IMR-90 (cell line): ENCODE results near the gene UGT2B7. TPM values are rescaled to one million over a fixed set of nuclear protein-coding genes. Genes with fewer than 3 reads are reported as not detected.

Source experiments
- ATAC-seq: fragments of 200-7000 bp; cut with Tn5 transposase; 2 replicates; pipeline ENCODE4 v1.9.1; 2020; ENCODE audit warnings: low read depth, mild to moderate bottlenecking, moderate library complexity
- BruUV-seq: library from RNA; stranded (reverse); fragments of 400-500 nt; replicated peaks from 2 replicates; lab custom pipeline; 2021; lab: Mats Ljungman, UMichigan
- CTCF ChIA-PET: fragments of 300-600 bp; formaldehyde crosslinking; extraction: SDS; loops from one replicate; lab custom pipeline; 2021; ENCODE audit warnings: antibody characterized with exemption; lab: Yijun Ruan, JAX
- POLR2A ChIA-PET: fragments of 300-600 bp; sonication (Branson Sonifier 250); formaldehyde crosslinking; loops from one replicate; lab custom pipeline; 2022; ENCODE audit warnings: antibody characterized with exemption; ENCODE audit not compliant: unreplicated experiment; lab: Charles Lee
- DNase-seq: peaks from one replicate; pipeline ENCODE4 v3.0.0; 2013
- H2AFZ ChIP-seq: replicated peaks from 2 replicates; pipeline ENCODE3; 2013; ENCODE audit warnings: low read length, mild to moderate bottlenecking; ENCODE audit not compliant: poor library complexity
- H2AK5ac ChIP-seq: 2 replicates; pipeline ENCODE4 v1.6.1; 2013; ENCODE audit warnings: low read depth, low read length, inconsistent platforms
- H2AK9ac ChIP-seq: replicated peaks from 2 replicates; pipeline ENCODE3; 2013; ENCODE audit warnings: mild to moderate bottlenecking, low read depth, low read length, moderate library complexity; ENCODE audit not compliant: poor library complexity
- H2BK120ac ChIP-seq: 2 replicates; pipeline ENCODE4 v1.6.1; 2013; ENCODE audit warnings: low read depth, low read length, inconsistent platforms
- H2BK15ac ChIP-seq: 3 replicates; pipeline ENCODE4 v1.6.1; 2013; ENCODE audit warnings: low read depth, low read length, inconsistent platforms
- H2BK20ac ChIP-seq: 2 replicates; pipeline ENCODE4 v1.6.1; 2013; ENCODE audit warnings: low read depth, mild to moderate bottlenecking, inconsistent platforms, low read length, moderate library complexity
- H2BK5ac ChIP-seq: 2 replicates; pipeline ENCODE4 v1.6.1; 2013; ENCODE audit warnings: mild to moderate bottlenecking, low read depth, low read length, inconsistent platforms; ENCODE audit not compliant: poor library complexity, severe bottlenecking
- H3K14ac ChIP-seq: replicated peaks from 2 replicates; pipeline ENCODE4 v1.6.1; 2013; ENCODE audit warnings: low read depth, low read length, inconsistent platforms
- H3K18ac ChIP-seq: 2 replicates; pipeline ENCODE4 v1.6.1; 2013; ENCODE audit warnings: low read depth, low read length, control low read depth
- H3K23ac ChIP-seq: 2 replicates; pipeline ENCODE4 v1.6.1; 2013; ENCODE audit warnings: low read depth, low read length, inconsistent platforms
- H3K27ac ChIP-seq: 2 replicates; pipeline ENCODE4 v1.5.1; 2013; ENCODE audit warnings: mild to moderate bottlenecking, control low read depth, low read length; ENCODE audit not compliant: insufficient read depth
- H3K27me3 ChIP-seq: 2 replicates; pipeline ENCODE4 v1.6.1; 2013; ENCODE audit warnings: low read length; ENCODE audit not compliant: control insufficient read depth, insufficient read depth
- H3K36me3 ChIP-seq: 2 replicates; pipeline ENCODE4 v1.6.1; 2013; ENCODE audit warnings: low read length, mixed read lengths; ENCODE audit not compliant: control insufficient read depth, insufficient read depth
- H3K4ac ChIP-seq: 2 replicates; pipeline ENCODE4 v1.6.1; 2013; ENCODE audit warnings: low read depth, low read length, inconsistent platforms
- H3K4me1 ChIP-seq: 2 replicates; pipeline ENCODE4 v1.6.1; 2013; ENCODE audit warnings: low read length, mixed read lengths; ENCODE audit not compliant: control insufficient read depth, insufficient read depth
- H3K4me2 ChIP-seq: 2 replicates; pipeline ENCODE4 v1.6.1; 2013; ENCODE audit warnings: low read depth, mild to moderate bottlenecking, control low read depth, low read length, moderate library complexity
- H3K4me3 ChIP-seq: 2 replicates; pipeline ENCODE4 v1.5.1; 2013; ENCODE audit warnings: low read depth, mild to moderate bottlenecking, control low read depth, low read length, moderate library complexity; ENCODE audit not compliant: insufficient read depth
- H3K56ac ChIP-seq: 2 replicates; pipeline ENCODE4 v1.6.1; 2013; ENCODE audit warnings: low read length, inconsistent platforms; ENCODE audit not compliant: insufficient read depth; ENCODE audit errors: extremely low read depth
- H3K79me1 ChIP-seq, 2 experiments: 2 replicates each; pipeline ENCODE4 v1.6.1; 2013; ENCODE audit warnings: low read length in 2 of 2, inconsistent platforms in 1 of 2, low read depth in 1 of 2
- H3K9ac ChIP-seq: 2 replicates; pipeline ENCODE4 v1.6.1; 2013; ENCODE audit warnings: low read depth, low read length, control low read depth
- H3K9me1 ChIP-seq: 2 replicates; pipeline ENCODE4 v1.6.1; 2013; ENCODE audit warnings: low read length, inconsistent platforms; ENCODE audit not compliant: insufficient read depth
- H3K9me3 ChIP-seq: 2 replicates; pipeline ENCODE4 v1.6.1; 2013; ENCODE audit warnings: low read length; ENCODE audit not compliant: control insufficient read depth, insufficient read depth
- H4K20me1 ChIP-seq: 2 replicates; pipeline ENCODE4 v1.6.1; 2013; ENCODE audit warnings: low read length, inconsistent platforms; ENCODE audit not compliant: insufficient read depth
- H4K5ac ChIP-seq: 2 replicates; pipeline ENCODE4 v1.6.1; 2013; ENCODE audit warnings: mild to moderate bottlenecking, low read depth, low read length, control low read depth
- H4K8ac ChIP-seq, 2 experiments: 2 replicates each; pipeline ENCODE4 v1.6.1; 2013; ENCODE audit warnings: low read depth in 2 of 2, low read length in 2 of 2, control low read depth in 1 of 2, inconsistent platforms in 1 of 2
- H4K91ac ChIP-seq: 2 replicates; pipeline ENCODE4 v1.6.1; 2013; ENCODE audit warnings: low read depth, low read length, inconsistent platforms; ENCODE audit not compliant: insufficient read depth
- BHLHE40 ChIP-seq: fragments of 150-350 bp; IDR thresholded peaks from 2 replicates; pipeline ENCODE4 v1.6.1; 2016; ENCODE audit warnings: mild to moderate bottlenecking, low read depth, low read length
- CEBPB ChIP-seq: IDR thresholded peaks from 2 replicates; pipeline ENCODE4 v1.6.1; 2012; ENCODE audit warnings: low read depth, low read length, improper control_type of control experiment
- CHD1 ChIP-seq: IDR thresholded peaks from 2 replicates; pipeline ENCODE4 v1.6.1; 2012; ENCODE audit warnings: low read depth, low read length, improper control_type of control experiment
- ELK1 ChIP-seq: fragments of 150-350 bp; IDR thresholded peaks from 2 replicates; pipeline ENCODE4 v1.6.1; 2016; ENCODE audit warnings: low read depth, mild to moderate bottlenecking, low read length, moderate library complexity, borderline replicate concordance
- FOS ChIP-seq: fragments of 150-350 bp; IDR thresholded peaks from 2 replicates; pipeline ENCODE4 v1.6.1; 2016; ENCODE audit warnings: low read depth, low read length
- MAFK ChIP-seq: IDR thresholded peaks from 2 replicates; pipeline ENCODE4 v1.6.1; 2012; ENCODE audit warnings: low read depth, low read length, improper control_type of control experiment
- RCOR1 ChIP-seq: IDR thresholded peaks from 2 replicates; pipeline ENCODE4 v1.6.1; 2012; ENCODE audit warnings: mild to moderate bottlenecking, low read length, improper control_type of control experiment; ENCODE audit not compliant: insufficient replicate concordance
- RFX5 ChIP-seq: IDR thresholded peaks from 2 replicates; pipeline ENCODE4 v1.8.0; 2012; ENCODE audit warnings: low read depth, mild to moderate bottlenecking, low read length, moderate library complexity
- dilution Hi-C: fragments of 300-500 bp; cut with HindIII; formaldehyde crosslinking; loops from one replicate; pipeline ENCODE4 v1.14.3; 2018; ENCODE audit warnings: low sequenced_read_pairs; ENCODE audit not compliant: unreplicated experiment
- in situ Hi-C: fragments of 300-500 bp; cut with MboI; formaldehyde crosslinking; loops from 3 replicates; pipeline ENCODE4 v1.14.3; 2019; ENCODE audit warnings: low sequenced_read_pairs, inconsistent platforms, mixed read lengths
- intact Hi-C: fragments of 100-400 bp; cut with micrococcal nuclease; formaldehyde crosslinking; loops from 2 replicates; pipeline ENCODE4 v1.10.0; 2022
- polyA plus RNA-seq, 3 experiments: library from polyadenylated mRNA; depleted of rRNA; stranded (reverse); fragments of >200 nt; gene quantifications; 2 replicates each; pipeline ENCODE4 v1.2.3, GENCODE V29; 2012; ENCODE audit warnings: low replicate concordance in 1 of 3
- total RNA-seq: library from RNA; depleted of rRNA; stranded (reverse); fragments of >200 nt; gene quantifications from 2 replicates; pipeline ENCODE4 v1.2.3, GENCODE V29; 2012
- TF ChIP-seq, protein P1 (sequence below): fragments of 150-350 bp; IDR thresholded peaks from 2 replicates; pipeline ENCODE4 v1.6.1; 2017; ENCODE audit warnings: mild to moderate bottlenecking, antibody characterized with exemption, low read length, low read depth
- TF ChIP-seq, protein P2 (sequence below): conservative IDR thresholded peaks from 2 replicates; pipeline ENCODE4 v1.5.1; 2012; ENCODE audit warnings: mild to moderate bottlenecking, low read depth, low read length, improper control_type of control experiment

Gene UGT2B7
- total and polyA plus RNA-seq, 2 of the 4 experiments (the other 2 are of a cell fraction): 0.10 TPM; not detected in 1

DNA sequence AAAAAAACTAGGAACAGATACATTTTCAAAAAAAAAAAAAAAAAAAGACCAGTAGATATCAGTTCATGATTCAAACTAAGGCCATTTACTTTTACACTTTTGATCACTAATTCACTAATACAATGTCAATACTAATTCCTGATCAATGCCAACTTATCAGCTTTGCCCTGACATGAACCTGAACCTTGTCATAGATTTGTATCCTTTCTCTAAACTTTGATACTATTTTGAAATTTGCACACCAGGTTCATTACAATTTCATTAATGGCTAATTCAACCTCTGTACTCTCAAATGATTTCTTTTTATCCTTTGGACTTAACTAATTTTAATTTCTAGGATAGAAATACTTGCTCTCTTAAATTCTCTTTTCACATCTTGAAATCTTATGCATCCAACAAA lies 37.7 kb downstream of the UGT2B7 start:
- ChIA-PET CTCF (no interaction called here), POLR2A (no interaction called here)
- Histone ChIP-seq H2AK9ac (no peak overlapping the region), H4K91ac (no peak overlapping the region), H3K4ac (no peak overlapping the region), H4K5ac (no peak overlapping the region), H3K9me3 (no peaks in the 10 kb centered on the region), H3K4me2 (no peak overlapping the region), H2AFZ (no peak overlapping the region), H3K56ac (no peak overlapping the region), H3K23ac (no peak overlapping the region), H3K14ac (no peak overlapping the region), H2BK20ac (no peak overlapping the region), H2BK120ac (no peak overlapping the region), H4K20me1 (no peaks in the 10 kb centered on the region), H2BK5ac (no peak overlapping the region), H4K8ac (no peak overlapping the region), H2AK5ac (no peak overlapping the region), H3K18ac (no peak overlapping the region), H3K9me1 (no peaks in the 10 kb centered on the region), H3K4me3 (no peak overlapping the region), H3K9ac (no peak overlapping the region), H3K27ac (no peak overlapping the region), H3K36me3 (no peaks in the 10 kb centered on the region), H2BK15ac (no peak overlapping the region), H3K27me3 (no peaks in the 10 kb centered on the region), H3K79me1 (no peaks in the 10 kb centered on the region), H3K4me1 (no peaks in the 10 kb centered on the region)
- dilution Hi-C loops (no loop called here), intact Hi-C loops (no loop called here), in situ Hi-C loops (loop anchor here (25.0 kb wide), 1 partner anchor 497 kb away; no protein-coding TSS in a partner anchor)
- TF ChIP-seq, protein P1, sequence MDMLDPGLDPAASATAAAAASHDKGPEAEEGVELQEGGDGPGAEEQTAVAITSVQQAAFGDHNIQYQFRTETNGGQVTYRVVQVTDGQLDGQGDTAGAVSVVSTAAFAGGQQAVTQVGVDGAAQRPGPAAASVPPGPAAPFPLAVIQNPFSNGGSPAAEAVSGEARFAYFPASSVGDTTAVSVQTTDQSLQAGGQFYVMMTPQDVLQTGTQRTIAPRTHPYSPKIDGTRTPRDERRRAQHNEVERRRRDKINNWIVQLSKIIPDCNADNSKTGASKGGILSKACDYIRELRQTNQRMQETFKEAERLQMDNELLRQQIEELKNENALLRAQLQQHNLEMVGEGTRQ: no peak
- no peak for TF ChIP-seq MAFK
- TF ChIP-seq, protein P2, sequence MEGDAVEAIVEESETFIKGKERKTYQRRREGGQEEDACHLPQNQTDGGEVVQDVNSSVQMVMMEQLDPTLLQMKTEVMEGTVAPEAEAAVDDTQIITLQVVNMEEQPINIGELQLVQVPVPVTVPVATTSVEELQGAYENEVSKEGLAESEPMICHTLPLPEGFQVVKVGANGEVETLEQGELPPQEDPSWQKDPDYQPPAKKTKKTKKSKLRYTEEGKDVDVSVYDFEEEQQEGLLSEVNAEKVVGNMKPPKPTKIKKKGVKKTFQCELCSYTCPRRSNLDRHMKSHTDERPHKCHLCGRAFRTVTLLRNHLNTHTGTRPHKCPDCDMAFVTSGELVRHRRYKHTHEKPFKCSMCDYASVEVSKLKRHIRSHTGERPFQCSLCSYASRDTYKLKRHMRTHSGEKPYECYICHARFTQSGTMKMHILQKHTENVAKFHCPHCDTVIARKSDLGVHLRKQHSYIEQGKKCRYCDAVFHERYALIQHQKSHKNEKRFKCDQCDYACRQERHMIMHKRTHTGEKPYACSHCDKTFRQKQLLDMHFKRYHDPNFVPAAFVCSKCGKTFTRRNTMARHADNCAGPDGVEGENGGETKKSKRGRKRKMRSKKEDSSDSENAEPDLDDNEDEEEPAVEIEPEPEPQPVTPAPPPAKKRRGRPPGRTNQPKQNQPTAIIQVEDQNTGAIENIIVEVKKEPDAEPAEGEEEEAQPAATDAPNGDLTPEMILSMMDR: no peak
- no peak for TF ChIP-seq CHD1
- TF ChIP-seq BHLHE40: no peak
- no peak for TF ChIP-seq ELK1
- TF ChIP-seq CEBPB: no peak
- TF ChIP-seq RFX5: no peak
- TF ChIP-seq FOS: no peak
- TF ChIP-seq RCOR1: no peak
- BruUV-seq: no TSS peak
- ATAC-seq (no peak), DNase-seq (no peak)
